H7 (cell line): ENCODE results near the gene DUS3L. TPM values are rescaled to one million over a fixed set of nuclear protein-coding genes. Genes with fewer than 3 reads are reported as not detected.
"Not testable (repeated sequence)": the region's sequence is repeated elsewhere in the genome, so short reads cannot be mapped to it uniquely, and the experiment has no call there.

Experiments used
- DNase-seq: peaks from one replicate; pipeline ENCODE4 v3.0.0; 2012
- H3K27me3 ChIP-seq: 2 replicates; pipeline ENCODE4 v1.6.0; 2011; ENCODE audit warnings: mild to moderate bottlenecking, low read length; ENCODE audit not compliant: control insufficient read depth, insufficient read depth
- H3K36me3 ChIP-seq: replicated peaks from 2 replicates; pipeline ENCODE4 v1.5.1; 2011; ENCODE audit warnings: low read length; ENCODE audit not compliant: control insufficient read depth, insufficient read depth
- H3K4me3 ChIP-seq: 2 replicates; pipeline ENCODE4 v1.5.1; 2011; ENCODE audit warnings: low read depth, mild to moderate bottlenecking, control low read depth, low read length, moderate library complexity; ENCODE audit not compliant: insufficient read depth
- total RNA-seq: library from RNA; depleted of rRNA; stranded (reverse); fragments of >200 nt; shearing (Covaris generic); gene quantifications from 2 replicates; pipeline ENCODE4 v1.2.3, GENCODE V29; 2014

Gene DUS3L
- total RNA-seq, 1 experiment from 2014 or later, result 50.8 TPM

DNA sequence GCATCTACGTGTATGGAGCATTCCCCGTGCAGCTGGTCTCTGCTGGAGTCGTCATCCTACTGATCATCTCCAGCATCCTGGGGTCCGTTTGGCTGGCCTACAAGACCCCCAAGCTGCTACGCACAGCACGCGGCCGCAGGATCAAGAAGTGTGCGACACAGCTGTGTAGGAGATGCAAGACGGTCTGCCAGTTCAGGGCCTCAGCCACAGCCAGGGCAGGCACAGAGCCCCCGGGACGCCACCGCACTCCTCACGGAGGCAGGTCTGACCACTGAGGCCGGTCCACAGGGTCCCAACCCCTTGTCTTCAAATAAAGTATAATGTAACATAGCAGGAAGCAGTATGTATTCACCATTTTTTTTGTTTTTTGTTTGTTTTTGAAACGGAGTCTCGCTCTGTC is 12.6 kb downstream of the DUS3L start:
- Histone ChIP-seq H3K4me3 (no peak overlapping the region), H3K27me3 (no peaks in the 10 kb centered on the region), H3K36me3 (no peaks in the 10 kb centered on the region)
- peak; percentile 14 for DNase-seq

DNA sequence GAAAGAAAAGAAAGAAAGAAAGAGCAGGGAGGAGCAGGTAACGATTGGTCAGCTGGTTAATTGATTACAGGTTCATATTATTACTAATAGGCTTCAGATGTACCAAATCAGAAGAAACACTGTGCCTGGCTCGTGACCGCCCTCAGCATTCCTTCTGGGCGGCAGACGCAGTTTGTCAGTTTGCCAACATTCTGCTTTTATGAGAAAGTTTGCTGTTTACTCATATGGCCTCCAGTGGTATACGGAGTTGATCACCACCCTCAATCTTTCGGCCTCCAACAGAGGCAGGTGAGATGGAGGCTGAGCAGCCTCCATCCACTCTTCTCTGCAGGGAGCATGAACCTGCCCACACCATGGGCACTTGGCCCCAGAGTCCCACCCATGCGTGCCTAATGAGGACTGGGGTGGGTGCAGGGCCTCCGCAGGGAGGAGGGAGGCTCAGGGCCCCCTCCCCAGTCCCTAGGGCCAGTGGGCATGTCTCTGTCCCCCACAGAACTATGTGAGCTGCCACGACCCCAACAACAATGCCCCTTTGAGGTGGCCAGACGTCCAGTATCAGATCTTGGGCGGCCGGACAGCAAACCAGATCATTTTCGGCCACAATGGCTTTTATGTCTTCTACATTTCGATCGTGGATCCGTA is 15.2 kb downstream of the DUS3L start:
- H3K27me3 ChIP-seq, result no peaks in the 10 kb centered on the region
- H3K36me3 ChIP-seq, result no peaks in the 10 kb centered on the region
- peak; percentile 19 for DNase-seq
- H3K4me3 ChIP-seq, result no peak overlapping the region

DNA sequence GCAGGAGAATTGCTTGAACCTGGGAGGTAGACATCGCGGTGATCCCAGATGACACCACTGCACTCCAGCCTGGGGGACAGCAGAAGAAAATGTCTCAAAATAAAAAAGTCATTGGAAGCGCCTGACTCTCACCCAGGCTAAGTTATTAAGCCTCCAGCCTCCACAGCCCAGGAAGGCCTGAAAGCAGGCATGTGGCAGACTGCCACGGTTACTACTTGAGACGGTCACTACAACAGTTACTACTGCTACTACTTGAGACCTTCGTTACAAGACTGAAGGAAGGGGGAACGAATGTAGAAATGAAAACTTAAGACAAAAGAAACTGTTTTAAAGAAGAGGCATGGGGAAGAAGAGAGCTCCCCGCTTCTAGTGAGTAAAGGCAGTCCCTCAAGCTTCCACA is 16.0 kb downstream of the DUS3L start:
- no peak overlapping the region for H3K4me3 ChIP-seq
- no peaks in the 10 kb centered on the region for H3K27me3 ChIP-seq
- H3K36me3 ChIP-seq, result no peaks in the 10 kb centered on the region
- DNase-seq, result no peak

DNA sequence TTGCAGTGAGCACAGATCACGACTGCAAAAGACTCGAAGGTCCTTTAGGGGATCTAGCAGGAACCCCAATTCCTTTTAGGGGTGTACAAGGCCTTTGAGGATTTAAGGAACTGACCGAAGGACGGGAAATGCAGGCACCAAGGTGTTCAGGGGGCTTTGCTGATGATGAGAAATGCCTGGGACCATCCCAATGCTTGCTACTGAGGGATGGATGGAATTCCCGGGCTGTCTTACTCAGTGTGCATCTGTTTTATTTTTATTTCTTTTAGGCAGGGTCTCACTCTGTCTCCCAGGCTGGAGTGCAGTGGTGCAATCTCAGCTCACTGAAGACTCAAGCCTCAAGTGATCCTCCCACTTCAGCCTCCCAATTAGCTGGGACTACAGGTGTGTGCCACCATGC is 17.7 kb downstream of the DUS3L start:
- Histone ChIP-seq H3K4me3 (no peak overlapping the region), H3K27me3 (no peaks in the 10 kb centered on the region), H3K36me3 (no peaks in the 10 kb centered on the region)
- DNase-seq, result peak; percentile 25

DNA sequence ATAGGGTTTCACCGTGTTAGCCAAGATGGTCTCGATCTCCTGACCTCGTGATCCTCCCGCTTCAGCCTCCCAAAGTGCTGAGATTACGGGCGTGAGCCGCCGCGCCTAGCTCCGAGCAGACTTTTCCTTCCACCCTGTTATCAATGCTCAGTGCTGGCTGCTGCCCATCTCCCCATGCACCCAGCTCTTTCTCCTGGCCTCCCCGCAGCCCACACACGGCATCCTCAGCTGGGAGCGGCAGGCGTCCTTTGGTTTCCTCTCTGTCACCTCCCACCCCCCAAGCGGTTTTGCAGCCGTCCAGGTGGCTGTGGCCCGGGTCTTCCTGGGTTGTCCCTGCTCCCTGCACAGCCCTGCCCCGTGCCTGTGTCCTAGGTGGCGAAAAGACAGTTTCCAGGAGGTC is 18.5 kb downstream of the DUS3L start:
- Histone ChIP-seq H3K27me3 (no peaks in the 10 kb centered on the region), H3K4me3 (no peak overlapping the region), H3K36me3 (no peaks in the 10 kb centered on the region)
- peak; percentile 32 for DNase-seq

DNA sequence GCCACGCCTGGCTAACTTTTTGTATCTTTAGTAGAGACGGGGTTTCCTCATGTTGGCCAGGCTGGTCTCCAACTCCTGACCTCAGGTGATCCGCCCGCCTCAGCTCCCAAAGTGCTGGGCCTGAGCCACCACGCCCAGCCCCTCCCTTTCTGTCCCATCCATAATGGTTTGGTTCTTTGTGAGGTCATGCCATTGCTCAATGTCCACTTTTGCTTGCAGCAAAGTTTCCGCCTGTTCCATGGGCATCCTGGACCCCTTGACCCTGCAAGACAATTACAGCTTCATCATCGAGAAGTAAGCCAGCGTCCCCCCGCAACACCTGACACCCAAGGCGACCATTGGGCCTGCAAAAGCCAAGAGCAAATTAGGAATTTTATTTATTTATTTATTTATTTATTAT is 23.0 kb downstream of the DUS3L start:
- peak; percentile 18 for DNase-seq
- no peaks in the 10 kb centered on the region for H3K36me3 ChIP-seq
- no peak overlapping the region for H3K4me3 ChIP-seq
- H3K27me3 ChIP-seq, result no peaks in the 10 kb centered on the region

DNA sequence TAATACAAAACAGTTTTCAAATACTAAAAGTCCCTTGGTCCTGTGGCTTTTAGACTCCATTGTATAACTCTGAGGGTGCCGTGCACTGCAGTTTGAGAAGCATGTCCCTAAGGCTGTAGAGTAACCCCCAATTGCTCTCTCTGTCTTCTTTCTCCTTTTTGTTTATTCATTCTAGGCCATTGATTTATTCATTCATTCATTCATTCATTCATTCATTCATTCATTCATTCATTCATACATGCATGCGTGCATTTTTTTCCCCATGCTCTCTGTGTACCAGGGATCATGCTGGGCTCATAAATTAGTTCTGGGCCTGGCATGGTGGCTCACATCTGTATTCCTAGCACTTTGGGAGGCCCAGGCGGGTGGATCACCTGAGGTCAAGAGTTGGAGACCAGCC is 25.7 kb downstream of the DUS3L start:
- Histone ChIP-seq H3K27me3 (no peaks in the 10 kb centered on the region), H3K36me3 (no peaks in the 10 kb centered on the region), H3K4me3 (no peak overlapping the region)
- no peak for DNase-seq

DNA sequence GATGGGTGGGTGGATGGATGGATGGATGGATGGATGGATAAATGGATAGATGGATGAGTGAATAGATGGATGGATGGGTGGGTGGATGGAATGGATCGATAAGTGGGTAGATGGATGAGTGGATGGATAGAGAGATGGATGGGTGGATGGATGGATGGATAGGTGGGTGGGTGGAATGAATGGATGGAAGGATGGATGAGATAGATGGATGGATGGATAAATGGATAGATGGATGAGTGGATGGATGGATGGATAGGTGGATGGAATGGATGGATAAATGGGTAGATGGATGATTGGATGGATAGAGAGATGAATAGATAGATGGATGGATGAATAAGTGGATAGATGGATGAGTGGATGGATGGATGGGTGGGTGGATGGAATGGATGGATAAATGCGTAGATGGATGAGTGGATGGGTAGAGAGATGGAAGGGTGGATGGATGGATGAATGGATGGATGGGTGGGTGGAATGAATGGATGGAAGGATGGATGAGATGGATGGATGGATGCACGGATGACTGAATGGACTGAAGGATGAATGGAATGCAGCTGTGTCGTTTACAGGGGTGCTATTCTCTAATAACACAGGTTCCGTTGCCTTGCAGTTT is 28.2 kb downstream of the DUS3L start:
- Histone ChIP-seq H3K4me3 (no peak overlapping the region), H3K36me3 (no peaks in the 10 kb centered on the region), H3K27me3 (no peaks in the 10 kb centered on the region)
- DNase-seq, result no peak

DNA sequence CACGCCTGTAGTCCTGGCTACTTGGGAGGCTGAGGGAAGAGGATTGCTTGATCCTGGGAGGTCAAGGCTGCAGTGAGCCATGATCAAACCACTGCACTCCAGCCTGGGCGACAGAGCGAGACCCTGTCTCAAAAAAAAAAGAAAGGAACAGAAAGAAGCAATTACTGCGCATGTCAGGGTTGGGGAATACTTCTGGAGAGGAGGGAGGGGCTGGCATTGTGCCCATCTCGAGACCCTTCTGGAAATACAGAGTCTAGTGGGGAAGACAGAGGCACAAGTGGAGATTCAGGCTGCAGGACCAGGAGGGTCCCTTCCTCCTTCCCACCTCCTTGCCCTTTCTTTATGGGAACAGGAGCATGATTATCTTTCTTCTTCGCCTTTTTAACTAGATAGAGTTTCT is 37.2 kb downstream of the DUS3L start:
- DNase-seq, result no peak
- Histone ChIP-seq H3K4me3 (no peak overlapping the region), H3K36me3 (no peaks in the 10 kb centered on the region), H3K27me3 (no peaks in the 10 kb centered on the region)

DNA sequence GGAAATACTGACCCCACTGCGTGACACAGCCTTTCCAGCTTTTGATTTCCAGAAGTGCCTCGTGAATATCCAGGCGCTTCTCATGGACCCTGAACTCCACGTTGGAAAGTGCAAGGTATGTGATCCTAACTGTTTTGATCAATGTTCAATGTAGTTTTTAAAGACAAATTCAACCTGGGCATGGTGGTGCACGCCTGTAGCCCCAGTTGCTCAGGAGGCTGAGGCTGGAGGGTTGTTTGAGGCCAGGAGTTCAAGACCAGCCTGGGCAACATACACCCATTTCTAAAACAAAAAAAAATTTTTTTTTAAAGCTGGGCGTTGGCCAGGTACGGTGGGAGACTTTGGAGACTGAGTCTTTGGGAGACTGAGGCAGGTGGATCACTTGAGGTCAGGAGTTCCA is 39.3 kb downstream of the DUS3L start:
- Histone ChIP-seq H3K36me3 (no peaks in the 10 kb centered on the region), H3K27me3 (no peaks in the 10 kb centered on the region), H3K4me3 (no peak overlapping the region)
- no peak for DNase-seq

DNA sequence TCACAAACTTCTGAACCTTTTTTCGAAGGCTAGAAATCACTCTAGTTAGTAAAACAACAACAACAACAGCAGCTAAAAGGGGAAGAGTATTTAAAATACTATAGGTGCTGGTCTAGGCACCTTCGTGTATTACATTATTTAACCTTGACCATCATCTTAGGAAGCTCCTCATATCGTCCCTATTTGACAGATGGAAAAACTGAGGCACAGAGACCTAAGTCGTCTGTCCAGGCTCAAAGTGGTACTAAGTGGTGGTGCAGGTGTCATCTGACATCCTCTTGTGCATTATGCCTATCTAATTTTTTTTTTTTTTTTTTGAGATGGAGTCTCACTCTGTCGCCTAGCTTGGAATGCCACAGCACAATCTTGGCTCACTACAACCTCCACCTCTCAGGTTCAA is 41.5 kb downstream of the DUS3L start:
- DNase-seq, result no peak
- no peaks in the 10 kb centered on the region for H3K36me3 ChIP-seq
- no peak overlapping the region for H3K4me3 ChIP-seq
- H3K27me3 ChIP-seq, result no peaks in the 10 kb centered on the region

DNA sequence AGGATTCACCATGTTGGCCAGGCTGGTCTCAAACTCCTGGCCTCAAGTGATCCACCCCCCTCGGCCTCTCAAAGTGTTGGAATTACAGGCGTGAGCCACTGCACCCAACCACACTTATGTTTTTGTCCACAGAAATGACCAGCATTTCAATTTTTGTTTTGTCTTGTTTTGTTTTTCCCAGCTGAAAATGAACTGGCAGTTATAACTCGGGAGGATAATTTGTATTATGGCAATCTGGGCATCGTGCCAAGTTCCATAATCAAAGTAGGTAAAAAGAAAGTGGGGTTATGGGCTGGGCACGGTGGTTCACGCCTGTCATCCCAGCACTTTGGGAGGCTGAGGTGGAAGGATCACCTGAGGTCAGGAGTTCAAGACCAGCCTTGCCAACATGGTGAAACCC is 42.0 kb downstream of the DUS3L start:
- H3K27me3 ChIP-seq, DNase-seq, H3K36me3 ChIP-seq, H3K4me3 ChIP-seq: not testable (repeated sequence)

DNA sequence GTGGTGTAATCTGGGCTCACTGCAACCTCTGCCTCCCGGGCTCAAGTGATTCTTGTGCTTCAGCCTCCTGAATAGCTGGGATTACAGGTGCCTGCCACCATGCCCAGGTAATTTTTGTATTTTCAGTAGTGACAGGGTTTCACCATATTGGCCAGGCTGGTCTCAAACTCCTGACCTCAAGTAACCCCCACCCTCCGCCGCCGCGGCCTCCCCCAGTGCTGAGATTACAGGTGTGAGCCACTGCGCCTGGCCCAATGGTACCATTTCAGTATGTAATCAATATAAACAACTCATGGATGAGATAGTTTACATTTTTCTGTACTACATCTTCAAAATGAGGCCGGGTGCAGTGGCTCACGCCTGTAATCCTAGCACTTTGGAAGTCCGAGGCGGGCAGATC is 46.0 kb downstream of the DUS3L start:
- H3K36me3 ChIP-seq, H3K4me3 ChIP-seq, H3K27me3 ChIP-seq, DNase-seq: not testable (repeated sequence)

DNA sequence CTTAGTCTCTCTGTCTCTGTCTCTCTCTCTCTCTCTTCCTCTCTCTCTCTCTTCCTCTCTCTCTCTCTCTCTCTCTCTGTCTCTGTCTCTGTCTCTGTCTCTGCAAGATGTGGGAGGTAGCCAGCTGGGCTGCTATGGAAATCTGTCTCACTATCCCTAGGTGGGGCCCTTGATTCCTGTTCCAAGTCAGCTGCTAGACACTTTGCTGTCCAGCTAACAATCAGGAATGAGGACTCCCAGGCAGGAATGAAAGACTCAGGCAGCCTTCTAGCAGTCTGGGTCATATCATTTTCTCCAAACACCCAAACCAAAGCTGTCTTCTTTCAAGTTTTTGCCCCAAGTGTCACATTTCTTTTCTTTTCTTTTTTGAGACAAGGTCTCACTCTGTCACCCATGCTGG is 47.3 kb downstream of the DUS3L start:
- Histone ChIP-seq H3K36me3 (no peaks in the 10 kb centered on the region), H3K27me3 (no peaks in the 10 kb centered on the region), H3K4me3 (no peak overlapping the region)
- no peak for DNase-seq

DNA sequence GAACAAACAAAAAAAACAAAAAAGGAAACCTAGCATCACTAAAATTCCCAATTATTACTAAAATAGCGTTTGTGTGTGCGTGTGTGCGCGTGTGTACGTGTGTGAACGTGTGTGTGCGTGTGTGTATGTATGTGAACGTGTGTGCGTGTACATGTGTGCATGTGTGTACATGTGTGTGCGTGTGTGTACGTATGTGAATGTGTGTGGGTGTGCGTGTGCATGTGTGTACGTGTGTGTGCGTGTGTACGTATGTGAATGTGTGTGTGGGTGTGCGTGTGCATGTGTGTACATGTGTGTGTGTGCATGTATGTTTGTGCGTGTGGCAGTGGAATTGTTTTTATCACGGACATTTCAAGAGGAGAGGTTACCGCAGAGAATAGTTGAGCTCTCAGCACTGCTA is 48.9 kb downstream of the DUS3L start:
- H3K27me3 ChIP-seq, result no peaks in the 10 kb centered on the region
- DNase-seq, result no peak
- no peak overlapping the region for H3K4me3 ChIP-seq
- no peaks in the 10 kb centered on the region for H3K36me3 ChIP-seq

DNA sequence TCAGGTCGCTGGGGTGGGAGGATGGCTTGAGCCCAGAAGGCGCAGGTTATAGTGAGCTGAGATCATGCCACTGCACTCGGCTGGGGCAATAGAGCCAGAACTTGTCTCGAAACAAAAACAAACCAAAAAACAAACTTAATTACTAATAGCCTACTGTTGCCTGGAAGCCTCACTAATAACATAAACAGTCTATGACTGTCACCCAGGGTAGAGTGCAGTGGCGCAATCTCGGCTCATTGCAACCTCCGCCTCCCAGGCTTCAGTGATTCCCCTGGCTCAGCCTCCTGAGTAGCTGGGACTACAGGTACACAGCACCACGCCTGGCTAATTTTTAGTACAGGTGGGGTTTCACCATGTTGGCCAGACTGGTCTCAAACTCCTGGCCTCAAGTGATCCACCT is 52.5 kb downstream of the DUS3L start:
- Histone ChIP-seq H3K4me3 (no peak overlapping the region), H3K36me3 (no peaks in the 10 kb centered on the region), H3K27me3 (no peaks in the 10 kb centered on the region)
- no peak for DNase-seq
